NCI-H2196 (cell line): ENCODE data around the gene CD226.
"Not testable (repeated sequence)": the region's sequence is repeated elsewhere in the genome, so short reads cannot be mapped to it uniquely, and the experiment has no call there.

Experiments used
- DNase-seq: peaks from one replicate; lab custom pipeline; 2025; ENCODE audit not compliant: unreplicated experiment; lab: John Stamatoyannopoulos, UW

Gene CD226

DNA sequence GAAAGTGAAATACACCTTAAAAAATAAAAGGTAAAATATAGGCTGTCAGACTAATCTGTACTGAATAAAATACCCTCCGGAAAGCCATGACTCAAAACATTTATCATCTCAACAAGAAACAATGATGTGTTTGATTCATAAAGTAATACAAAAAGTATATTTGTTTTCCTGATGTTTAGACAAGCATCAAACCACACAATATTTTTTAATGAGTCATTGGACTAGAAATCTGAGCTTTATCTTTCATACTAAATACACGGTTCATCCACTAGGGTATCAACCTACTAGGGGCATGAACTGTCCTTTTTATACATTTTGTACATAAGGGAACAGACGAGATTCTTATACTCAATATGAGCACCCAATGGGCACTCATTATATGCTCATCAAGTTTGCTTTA lies 31.3 kb downstream of the CD226 start:
- no peak for DNase-seq

DNA sequence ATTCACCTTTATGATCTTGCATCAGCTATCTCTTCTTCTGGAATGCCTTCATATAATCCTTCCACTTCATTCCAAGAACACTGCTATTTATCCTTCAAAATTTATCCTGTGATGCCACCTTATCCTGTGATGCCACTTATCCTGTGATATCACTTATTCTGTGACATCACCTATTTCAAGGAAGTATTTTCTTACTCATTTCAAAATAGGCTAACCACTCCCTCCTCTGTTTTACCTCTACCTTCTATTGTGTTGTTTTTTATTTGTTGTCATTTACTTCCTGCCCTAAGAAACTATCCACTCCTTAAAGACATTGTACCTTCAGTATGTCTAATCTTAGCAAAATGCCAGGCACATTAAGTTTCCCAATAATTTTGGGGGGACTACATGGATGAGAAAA lies 38.8 kb downstream of the CD226 start:
- no peak for DNase-seq

DNA sequence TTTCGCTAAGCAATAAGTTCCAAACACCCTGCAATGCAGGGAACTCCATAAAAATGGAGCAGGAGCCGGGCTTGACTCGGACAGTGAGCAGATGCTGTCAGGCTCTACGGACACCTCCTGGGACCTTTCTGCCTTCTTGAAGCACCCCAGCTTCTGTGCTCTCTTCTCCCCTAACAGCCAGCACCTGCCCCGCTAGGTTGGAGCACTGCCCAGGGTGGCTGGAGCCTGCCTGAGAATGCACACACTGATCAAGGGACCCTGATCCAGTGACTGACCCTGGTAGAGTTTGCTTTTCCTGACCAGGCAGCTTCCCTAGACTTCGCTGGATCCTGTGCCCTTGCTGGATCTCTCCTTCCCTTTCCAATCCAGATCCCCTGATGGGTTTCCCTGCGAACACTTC lies 40.9 kb downstream of the CD226 start:
- no peak for DNase-seq

DNA sequence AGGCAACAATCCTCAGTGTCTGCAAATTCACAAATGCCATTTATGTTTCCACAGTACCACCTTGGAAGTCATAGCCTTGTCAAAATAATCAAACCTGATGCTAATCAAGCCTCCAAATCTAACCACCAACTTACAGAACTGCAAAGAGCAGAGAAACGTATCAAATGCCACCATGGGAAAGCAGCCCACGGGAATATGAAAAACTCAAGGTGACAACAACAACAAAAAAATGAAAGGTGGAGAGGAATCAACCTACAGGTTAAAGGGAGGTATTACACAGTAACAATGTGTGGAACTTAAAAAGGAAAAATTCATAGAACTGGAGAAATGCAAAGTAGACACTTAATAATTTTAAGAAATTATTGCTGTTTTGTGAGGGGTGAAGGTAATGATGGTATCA lies 46.7 kb downstream of the CD226 start:
- DNase-seq = no peak

DNA sequence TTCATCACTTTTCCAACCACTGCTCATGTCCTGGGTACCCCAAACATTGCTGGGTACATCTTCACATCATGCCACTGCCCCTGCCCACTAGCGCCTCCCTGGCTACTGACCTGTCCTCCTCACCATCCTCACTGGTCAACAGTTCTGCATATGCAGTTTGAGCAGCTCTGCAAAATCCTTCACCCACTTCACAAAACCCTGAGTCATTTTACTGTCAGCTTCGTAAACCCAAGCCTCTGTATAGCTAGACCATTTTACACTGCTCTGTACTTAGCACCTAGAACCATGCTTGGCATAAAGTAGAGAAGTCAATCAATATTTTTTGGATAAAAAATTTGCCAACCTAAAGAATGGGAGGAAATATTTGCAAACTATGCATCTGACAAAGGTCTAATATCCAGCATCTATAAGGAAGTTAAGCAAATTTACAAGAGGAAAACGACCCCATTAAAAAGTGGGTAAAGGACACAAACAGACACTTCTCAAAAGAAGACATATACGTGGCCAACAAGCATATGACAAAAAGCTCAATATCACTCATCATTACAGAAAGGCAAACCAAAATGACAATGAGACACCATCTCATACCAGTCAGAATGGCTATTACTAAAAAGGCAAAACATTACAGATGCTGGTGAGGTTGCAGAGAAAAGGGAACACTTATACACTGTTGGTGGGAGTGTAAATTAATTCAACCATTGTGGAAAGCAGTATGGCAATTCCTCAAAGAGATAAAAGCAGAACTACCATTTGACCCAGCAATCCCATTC lies 48.3 kb downstream of the CD226 start:
- DNase-seq = not testable (repeated sequence)

DNA sequence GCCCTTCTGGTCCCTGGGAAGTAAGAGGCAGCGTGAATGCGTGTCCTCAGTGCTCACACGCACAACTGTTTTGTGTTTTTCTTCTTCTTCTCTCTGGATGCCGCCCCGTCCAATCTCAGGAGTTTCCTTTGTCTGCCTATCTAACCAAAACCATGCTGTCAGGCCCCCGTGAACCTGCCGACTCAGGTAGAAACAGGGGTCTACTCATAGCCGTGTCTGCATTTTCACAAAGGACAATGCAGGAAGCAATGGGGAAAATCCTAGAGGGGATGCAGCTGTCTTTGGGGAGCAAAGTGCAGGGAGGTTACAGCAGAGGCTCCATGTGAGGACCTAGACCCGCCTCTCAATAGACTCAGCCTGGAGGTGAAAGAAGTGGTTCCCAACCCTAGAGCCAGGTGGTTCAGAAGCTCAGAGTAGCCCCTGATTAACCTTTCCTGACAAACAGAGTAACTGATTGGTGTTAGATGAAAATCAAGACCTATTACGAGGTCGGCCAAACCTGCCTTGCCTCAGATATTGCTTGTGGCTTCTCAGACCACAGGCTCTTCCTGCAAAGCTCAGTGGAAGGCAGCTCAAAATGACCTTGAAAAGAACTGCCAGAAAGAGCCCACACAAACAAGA lies 49.3 kb downstream of the CD226 start:
- no peak for DNase-seq

DNA sequence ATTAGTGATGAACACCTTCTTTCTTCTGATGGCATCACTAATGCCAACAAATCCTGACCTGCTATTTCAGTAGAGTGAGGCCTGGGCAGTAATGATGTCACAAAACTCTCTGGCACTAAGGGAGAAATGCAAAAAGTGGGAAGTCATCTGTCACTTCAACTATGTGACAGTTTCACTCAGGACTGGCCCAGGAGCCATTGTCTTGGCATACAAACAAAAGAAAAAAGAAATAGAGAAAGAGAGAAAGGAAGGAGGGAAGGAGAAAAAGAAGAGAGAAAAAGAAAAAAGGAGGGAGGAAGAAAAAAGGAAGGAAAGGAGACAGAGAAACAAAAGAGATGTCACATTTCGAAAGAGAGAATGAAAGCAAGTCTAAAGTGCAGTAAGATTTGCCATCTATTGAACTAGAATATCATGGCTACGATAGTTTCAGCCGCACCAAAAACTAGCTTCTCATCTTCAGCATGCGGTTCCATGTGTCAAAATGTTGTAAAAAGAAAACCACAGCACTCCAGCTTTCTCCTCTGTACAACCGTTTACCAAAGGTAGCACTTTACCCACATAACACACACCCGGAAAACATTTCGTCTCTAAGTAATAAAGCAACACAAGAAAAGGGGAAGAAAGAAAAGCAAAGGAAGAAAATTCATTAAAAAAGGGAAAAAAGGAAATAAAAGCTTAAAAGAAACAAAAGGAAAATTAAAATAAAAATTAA lies 50.1 kb downstream of the CD226 start:
- DNase-seq = no peak

DNA sequence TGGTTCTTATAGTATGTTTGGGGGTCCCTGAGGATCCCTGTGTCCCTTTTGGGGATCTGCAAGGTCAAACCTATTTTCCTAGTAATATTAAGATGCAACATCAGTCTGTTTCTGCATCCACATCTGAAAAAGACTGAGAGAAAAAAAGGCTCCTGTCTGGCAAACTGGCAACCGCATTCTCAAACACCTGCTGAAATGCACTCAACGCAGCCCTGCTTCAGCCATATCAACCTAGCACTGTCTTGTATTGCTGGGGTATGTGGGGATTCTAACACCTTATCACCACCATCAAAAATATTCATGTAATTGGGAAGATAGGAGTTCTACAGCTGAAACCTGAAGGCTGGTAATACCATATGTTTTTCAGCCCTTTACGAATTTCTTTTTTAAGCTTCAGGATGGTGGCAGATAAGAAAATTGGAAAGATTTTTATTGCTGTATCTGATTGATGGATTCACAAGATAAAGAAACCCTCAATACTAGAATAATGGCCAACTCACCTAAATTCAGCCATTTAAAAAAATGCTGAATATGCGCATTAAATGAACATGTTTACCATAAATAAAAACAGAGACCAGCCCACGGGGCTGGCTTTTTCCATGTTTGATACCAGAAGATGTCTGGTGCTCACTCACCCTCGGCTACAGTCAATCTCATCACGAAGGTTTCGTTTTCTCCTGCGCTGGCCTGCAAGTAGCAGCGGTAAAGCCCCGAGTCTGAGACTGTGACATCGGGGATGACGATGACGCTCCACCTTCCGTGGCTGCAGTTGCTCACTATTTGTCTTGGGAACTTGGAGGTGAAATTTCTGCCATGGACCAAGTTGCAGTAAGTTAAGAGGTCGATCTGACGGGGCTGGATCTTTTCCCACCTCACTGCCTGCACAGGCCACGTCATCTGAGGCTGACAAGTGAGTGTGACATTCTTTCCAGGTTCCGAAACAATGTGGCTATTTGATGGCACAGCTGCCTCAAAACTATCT lies 52.3 kb downstream of the CD226 start:
- DNase-seq = no peak

DNA sequence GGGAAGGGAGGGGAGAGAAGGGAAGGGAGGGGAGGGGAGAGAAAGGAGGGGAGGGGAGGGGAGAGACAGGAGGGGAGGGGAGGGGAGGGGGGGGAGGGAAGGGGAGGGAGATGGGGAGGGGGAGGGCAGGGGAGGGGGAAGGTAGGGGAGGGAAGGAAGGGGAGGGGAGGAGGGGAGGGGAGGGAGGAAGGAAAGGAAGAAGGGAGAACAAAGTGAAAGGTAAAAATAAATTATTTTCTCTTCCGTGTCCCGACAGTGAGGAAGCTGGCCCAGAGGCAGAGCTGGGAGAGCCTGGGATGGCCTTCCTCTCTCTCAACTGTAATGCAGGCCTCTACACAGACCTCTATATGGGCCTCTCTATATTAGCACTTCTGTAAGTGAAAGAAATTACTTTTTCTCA lies 53.2 kb downstream of the CD226 start:
- no peak for DNase-seq

DNA sequence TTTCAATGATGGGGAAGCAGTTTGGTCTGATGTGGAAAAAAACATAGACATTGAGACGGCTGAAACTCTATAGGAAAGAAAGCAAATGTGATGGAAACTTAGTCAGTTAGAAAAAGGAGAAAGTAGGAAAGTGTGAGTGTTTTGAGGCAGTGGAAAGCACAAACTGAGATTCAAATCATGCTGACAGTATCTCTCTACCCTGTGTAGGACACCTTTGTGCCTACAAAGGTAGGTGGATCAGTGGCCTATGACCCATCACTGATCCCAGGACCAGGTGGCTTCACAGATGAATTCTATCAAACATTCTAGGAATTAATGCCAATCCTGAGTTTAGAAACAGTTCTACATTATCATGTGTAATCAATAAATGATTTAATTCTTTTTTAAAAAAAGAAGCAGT lies 57.1 kb downstream of the CD226 start:
- DNase-seq = no peak

DNA sequence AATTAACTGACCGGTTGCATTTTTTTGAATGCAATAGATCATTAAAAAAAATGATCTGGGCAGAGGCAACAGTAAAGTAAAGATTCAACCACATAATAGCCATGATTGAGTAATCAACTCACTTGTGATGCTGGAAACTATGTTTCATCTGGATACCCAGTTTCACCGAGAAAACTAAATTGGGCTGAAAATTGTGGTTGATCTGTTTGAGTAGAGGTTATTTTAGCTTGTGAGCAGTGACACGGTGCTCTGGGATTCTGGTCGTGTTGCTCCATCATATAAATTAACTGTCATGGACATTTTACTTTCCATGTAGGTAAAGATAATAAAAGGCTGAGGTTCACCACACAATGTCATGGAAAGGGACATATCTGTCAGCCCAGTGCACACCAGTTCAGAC lies 58.7 kb downstream of the CD226 start:
- DNase-seq = no peak

DNA sequence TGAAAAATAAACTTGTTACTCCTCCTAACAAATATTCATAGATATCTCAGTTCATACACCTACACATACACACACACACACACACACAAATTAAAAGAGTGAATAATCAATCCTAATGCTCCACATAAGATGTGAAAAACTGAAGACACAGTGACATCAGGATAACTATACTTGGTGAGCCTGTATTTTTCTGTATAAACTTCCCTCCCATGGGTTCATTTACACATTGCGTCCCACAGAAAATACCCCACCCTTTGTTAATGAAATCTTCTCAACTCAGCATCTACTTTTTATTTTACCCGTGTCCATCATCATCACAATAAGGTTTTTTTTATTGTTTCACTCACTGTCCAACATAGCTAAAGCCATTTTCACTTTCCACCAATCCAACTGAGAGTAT lies 60.4 kb downstream of the CD226 start:
- DNase-seq = no peak

DNA sequence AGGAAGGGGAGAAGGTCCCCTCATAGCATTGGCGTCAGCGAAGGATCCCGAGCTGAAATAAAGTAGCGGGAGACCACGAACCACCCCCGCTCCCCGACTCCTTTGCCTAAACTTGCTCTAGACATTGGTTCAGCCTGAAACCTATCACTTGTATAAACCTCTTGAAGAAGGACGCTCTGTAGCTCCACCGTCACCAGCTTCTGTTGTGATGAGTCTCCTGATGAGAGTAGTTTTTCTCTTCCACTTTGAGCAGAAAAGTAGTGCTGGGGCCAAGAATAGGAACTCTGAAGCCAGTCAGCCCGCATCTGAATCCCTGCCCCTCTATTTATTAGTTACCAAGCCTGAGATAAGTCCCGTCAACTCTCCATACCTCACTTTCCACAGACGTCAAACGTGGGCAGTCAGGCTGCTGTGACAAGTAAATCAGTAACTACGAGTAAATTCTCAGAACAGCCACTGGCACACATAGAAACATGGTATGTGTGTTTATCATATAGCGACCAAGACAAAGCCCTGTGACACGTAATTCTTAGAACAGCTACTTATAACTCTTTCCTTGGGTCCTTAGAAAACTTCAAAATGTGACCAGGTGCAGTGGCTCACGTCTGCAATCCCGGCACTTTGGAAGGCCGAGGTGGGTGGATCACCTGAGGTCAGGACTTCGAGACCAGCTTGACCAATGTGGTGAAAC lies 61.7 kb downstream of the CD226 start:
- DNase-seq = no peak

DNA sequence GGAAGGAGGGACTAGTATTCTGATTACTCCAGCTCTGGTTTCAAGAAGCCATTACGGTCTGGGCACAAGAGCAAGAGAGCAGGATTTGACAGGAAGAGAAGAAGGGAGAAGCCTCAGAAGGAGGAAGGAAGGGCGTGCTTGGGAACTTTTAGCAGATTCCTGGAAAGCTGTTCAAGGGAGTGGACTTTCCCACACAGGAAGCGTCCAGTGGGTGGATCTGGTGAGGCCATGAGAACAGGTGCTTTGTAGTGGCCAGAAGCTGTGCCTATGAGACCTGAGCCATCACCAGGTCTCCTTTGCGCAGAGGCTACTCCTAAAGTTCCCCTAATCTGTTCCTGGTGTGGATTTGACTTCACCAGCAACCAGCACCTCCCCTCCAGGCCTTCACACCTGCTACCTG lies 62.3 kb downstream of the CD226 start:
- no peak for DNase-seq

DNA sequence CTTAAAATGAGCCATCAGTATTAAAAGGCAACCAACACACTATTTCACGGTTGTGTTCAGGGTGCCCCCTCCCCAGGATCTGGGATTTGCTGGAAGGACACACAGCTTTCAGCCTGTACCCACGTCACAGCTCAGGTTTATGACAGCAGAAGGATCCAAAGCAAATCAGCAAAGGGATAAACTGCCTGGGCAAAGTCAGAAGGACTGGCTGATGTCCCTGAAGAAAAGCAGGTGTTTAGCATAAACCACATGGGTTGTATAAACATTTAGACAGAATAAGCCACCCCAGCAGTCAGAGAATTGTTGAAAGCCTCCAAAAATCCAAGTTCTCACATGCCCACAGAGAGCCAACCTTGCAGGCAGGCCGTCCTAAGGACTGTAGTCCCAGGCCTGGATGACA lies 63.9 kb downstream of the CD226 start:
- no peak for DNase-seq

DNA sequence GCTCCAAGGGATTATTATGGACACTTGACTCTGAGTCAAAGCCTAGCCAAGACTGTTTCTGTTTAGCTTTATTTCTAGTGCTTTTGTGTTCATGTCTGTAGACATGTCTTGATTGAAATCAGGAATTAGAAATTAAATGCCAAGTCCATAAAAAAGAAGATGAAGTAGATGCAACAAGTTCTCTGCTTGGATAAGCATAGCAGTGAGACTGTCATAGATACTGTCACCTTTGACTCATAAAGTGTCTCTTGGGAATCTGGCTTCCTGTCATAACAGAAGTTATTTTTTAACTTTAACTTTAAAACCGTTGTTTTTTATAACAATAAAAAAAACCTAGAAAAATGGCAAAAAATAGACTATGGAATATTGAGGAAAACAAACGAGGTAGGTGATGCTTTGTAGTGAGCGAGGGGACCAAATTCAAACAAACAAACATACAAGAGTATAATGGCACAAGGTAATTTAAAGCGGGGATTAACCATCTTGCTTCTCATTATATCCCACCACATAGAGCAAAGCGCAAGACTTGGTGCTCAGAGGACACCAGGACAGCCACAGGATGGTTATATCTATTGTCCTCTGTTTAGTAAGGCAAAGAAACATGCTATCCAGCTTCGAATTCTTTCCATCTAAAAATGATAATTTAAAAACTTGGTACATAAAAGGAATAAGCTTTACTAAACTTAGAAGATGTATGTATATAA lies 64.6 kb downstream of the CD226 start:
- no peak for DNase-seq

DNA sequence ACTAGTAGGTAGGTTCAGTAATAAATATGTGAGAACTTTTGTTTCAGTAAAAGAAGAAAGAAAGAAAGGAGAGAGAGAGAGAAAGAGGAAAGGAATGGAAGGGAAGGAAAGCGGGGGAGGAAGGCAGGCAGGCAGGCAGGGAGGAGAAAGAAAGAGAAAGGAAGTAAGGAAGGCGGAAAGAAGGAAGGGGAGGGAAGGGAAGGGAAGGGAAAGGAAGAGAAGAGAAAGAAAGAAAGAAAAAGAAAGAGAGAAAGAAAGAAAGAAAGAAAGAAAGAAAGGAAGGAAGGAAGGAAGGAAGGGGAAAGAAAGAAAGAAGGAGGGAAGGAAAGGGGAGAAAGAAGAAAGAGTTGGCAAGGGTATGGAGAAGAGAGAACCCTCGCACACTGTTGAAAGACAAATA lies 67.6 kb downstream of the CD226 start:
- no peak for DNase-seq

DNA sequence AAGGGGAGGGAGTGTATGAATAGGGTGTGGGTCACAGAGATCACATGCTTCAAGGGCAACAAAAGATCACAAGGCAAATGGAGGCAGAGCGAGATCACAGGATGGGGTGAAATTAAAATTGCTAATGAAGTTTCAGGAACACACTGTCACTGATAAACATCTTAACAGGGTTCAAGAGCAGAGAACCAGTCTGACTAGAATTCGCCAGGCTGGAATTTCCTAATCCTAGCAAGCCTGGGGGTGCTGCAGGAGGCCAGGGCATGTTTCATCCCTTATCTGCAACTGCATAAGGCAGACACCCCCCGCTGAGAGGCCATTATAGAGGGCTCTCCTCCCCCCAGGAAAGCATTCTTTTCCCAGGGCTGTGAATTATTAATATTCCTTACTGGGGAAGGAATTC lies 68.6 kb downstream of the CD226 start:
- DNase-seq = not testable (repeated sequence)

DNA sequence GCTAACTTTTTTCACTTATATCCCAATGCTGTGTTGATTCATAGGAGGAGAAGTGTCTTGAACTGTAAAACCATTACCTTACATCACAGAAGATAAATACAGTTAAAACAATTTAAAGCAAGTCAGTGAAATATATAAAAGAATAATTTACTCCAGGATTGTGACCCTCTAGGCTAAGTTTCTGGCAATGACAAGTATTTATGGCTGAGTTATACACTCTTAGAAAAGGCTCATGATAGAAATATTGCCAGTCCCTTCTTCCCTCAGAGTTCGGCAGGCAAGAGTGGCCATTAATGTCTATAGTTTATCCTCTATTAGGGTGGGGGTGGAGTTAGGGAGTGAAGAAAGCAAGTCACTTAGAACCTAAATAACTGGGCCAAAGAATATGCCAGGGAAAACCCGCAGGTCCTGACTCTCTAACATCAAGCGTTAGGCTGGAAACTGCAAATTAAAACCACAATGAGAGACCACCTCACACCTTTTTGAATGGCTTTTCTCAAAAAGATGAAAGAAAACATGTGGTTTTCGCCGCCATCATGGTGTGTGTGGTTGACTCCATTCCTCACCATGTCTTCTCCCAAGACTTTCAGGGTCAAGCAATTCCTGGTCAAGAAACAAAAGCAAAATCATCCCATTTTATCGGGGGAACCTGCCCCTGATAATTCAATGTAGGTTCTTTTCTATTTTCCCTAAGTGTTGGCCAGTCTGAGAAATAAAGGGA lies 69.3 kb downstream of the CD226 start:
- no peak for DNase-seq
